HepG2 (cell line): ENCODE data around the gene CNIH3. TPM values are rescaled to one million over a fixed set of nuclear protein-coding genes. Genes with fewer than 3 reads are reported as not detected.

Experiments
- ATAC-seq: fragments of 200-7000 bp; cut with Tn5 transposase; 3 replicates; pipeline ENCODE4 v1.9.1; 2020; ENCODE audit warnings: mild to moderate bottlenecking, moderate library complexity
- BruUV-seq: library from RNA; stranded (reverse); fragments of 400-500 nt; replicated peaks from 2 replicates; lab custom pipeline; 2021; lab: Mats Ljungman, UMichigan
- CTCF ChIA-PET: fragments of 300-600 bp; formaldehyde crosslinking; extraction: SDS; loops from one replicate; lab custom pipeline; 2021; ENCODE audit warnings: low total read pairs, inconsistent platforms, low intra/inter-chr PET ratio; lab: Yijun Ruan, JAX
- POLR2A ChIA-PET: fragments of 350-600 bp; sonication (Branson Sonifier 250); formaldehyde crosslinking; loops from one replicate; lab custom pipeline; 2020; ENCODE audit warnings: antibody characterized with exemption, inconsistent platforms; lab: Yijun Ruan, JAX
- DNase-seq: peaks from one replicate; pipeline ENCODE4 v3.0.0-alpha.2; 2015; ENCODE audit warnings: low spot score
- FAIRE-seq: peaks from 3 replicates; lab custom pipeline; 2011; peaks lifted over from hg19 to GRCh38; lab: Jason Lieb, UNC
- H2AFZ ChIP-seq: one replicate; pipeline ENCODE4 v1.6.1; 2011; ENCODE audit warnings: low read length, inconsistent platforms
- H3K27ac ChIP-seq: fragments of 300-600 bp; 3 replicates; pipeline ENCODE4 v1.8.0; 2011; ENCODE audit warnings: mixed run types, mild to moderate bottlenecking, mixed read lengths, low read length, inconsistent platforms; ENCODE audit not compliant: insufficient read depth; ENCODE audit errors: extremely low read length
- H3K27me3 ChIP-seq, 2 experiments: fragments of 200-600 bp in 1 of 2; 2 replicates in 1 of 2; 3 replicates in 1 of 2; pipeline versions ENCODE4 v1.6.0 to v1.8.0; 2011; ENCODE audit warnings: low read length in 2 of 2, mild to moderate bottlenecking in 2 of 2, moderate library complexity in 2 of 2, inconsistent platforms in 1 of 2; ENCODE audit not compliant: insufficient read depth in 2 of 2, control insufficient read depth in 1 of 2
- H3K36me3 ChIP-seq, 2 experiments: fragments of 200-600 bp in 1 of 2; replicated peaks in 1 of 2; 2 replicates in 1 of 2; 3 replicates in 1 of 2; pipeline versions ENCODE4 v1.5.1 to v1.8.0; 2011; ENCODE audit warnings: low read length in 2 of 2, inconsistent platforms in 1 of 2; ENCODE audit not compliant: insufficient read depth in 2 of 2, control insufficient read depth in 1 of 2
- H3K4me1 ChIP-seq: 2 replicates; pipeline ENCODE4 v1.5.1; 2012; ENCODE audit warnings: low read length, inconsistent platforms; ENCODE audit not compliant: insufficient read depth
- H3K4me2 ChIP-seq: 2 replicates; pipeline ENCODE4 v1.6.0; 2011; ENCODE audit warnings: low read depth, low read length, inconsistent platforms
- H3K4me3 ChIP-seq, 3 experiments: fragments of 200-600 bp in 1 of 3; sonication (generic), shearing (Covaris generic) in 1 of 3; replicated peaks in 1 of 3; 2 replicates each; pipeline ENCODE4 v1.5.1; 2011 to 2016; ENCODE audit warnings: low read length in 3 of 3, inconsistent platforms in 2 of 3, low read depth in 2 of 3, mild to moderate bottlenecking in 2 of 3, control low read depth in 1 of 3, mixed read lengths in 1 of 3; ENCODE audit not compliant: insufficient read depth in 1 of 3
- H3K79me2 ChIP-seq: one replicate; pipeline ENCODE4 v1.6.1; 2011; ENCODE audit warnings: low read length, inconsistent platforms; ENCODE audit not compliant: insufficient read depth
- H3K9ac ChIP-seq: 2 replicates; pipeline ENCODE4 v1.6.0; 2011; ENCODE audit warnings: mild to moderate bottlenecking, low read depth, low read length, inconsistent platforms; ENCODE audit not compliant: insufficient read depth
- H3K9me3 ChIP-seq: 2 replicates; pipeline ENCODE4 v1.5.1; 2012; ENCODE audit warnings: mild to moderate bottlenecking, low read length
- H4K20me1 ChIP-seq: 2 replicates; pipeline ENCODE4 v1.6.0; 2011; ENCODE audit warnings: inconsistent platforms, mild to moderate bottlenecking, low read length, moderate library complexity; ENCODE audit not compliant: insufficient read depth
- HDAC1 ChIP-seq: sonication (generic); formaldehyde crosslinking; IDR thresholded peaks from 2 replicates; pipeline ENCODE4 v1.5.1; 2020; ENCODE audit warnings: mild to moderate bottlenecking, missing genetic modification reagents
- IKZF4 ChIP-seq: sonication (generic); formaldehyde crosslinking; IDR thresholded peaks from 2 replicates; pipeline ENCODE4 v1.5.1; 2020; ENCODE audit warnings: borderline replicate concordance, mild to moderate bottlenecking, low read depth, missing genetic modification reagents; ENCODE audit errors: not compliant biosample characterization
- IRF2 ChIP-seq: IDR thresholded peaks from 2 replicates; pipeline ENCODE4 v1.6.1; 2018; ENCODE audit warnings: missing genetic modification reagents, missing compliant biosample characterization
- ONECUT2 ChIP-seq: sonication (generic); formaldehyde crosslinking; IDR thresholded peaks from 2 replicates; pipeline ENCODE4 v1.4.0; 2020; ENCODE audit warnings: missing genetic modification reagents
- SIX4 ChIP-seq: sonication (generic); formaldehyde crosslinking; IDR thresholded peaks from 2 replicates; pipeline ENCODE4 v1.4.0; 2020; ENCODE audit warnings: missing genetic modification reagents
- ZNF619 ChIP-seq: sonication (generic); formaldehyde crosslinking; IDR thresholded peaks from 2 replicates; pipeline ENCODE4 v1.4.0; 2020; ENCODE audit warnings: mild to moderate bottlenecking, missing genetic modification reagents
- ZNF83 ChIP-seq: sonication (generic); formaldehyde crosslinking; IDR thresholded peaks from 2 replicates; pipeline ENCODE4 v1.4.0; 2020; ENCODE audit warnings: missing genetic modification reagents, mild to moderate bottlenecking, borderline replicate concordance
- WGBS: methylation state at CpG from one replicate; pipeline ENCODE4 v1.1.6; 2017; ENCODE audit warnings: low lambda C conversion rate; 5-methylcytosine and 5-hydroxymethylcytosine counted together
- in situ Hi-C: cut with HindIII; loops from 2 replicates; pipeline ENCODE4 v1.10.0; 2017; ENCODE audit warnings: low pct_unique_long_range_greater_than_20kb; ENCODE audit not compliant: extremely low pct_ligation_motif_present
- intact Hi-C: fragments of 100-400 bp; cut with micrococcal nuclease; formaldehyde crosslinking; loops from one replicate; pipeline ENCODE4 v1.10.0; 2022; ENCODE audit not compliant: unreplicated experiment
- polyA plus RNA-seq, 8 experiments: library from polyadenylated mRNA; depleted of rRNA in 3 of 8; stranded (reverse) in 7 of 8; unstranded in 1 of 8; fragments of >200 nt; fragmentation: Illumina TruSeq in 4 of 8; extraction: Trizol in 4 of 8; gene quantifications; 2 replicates each; pipeline versions ENCODE4 v1.2.1 to v1.2.3, GENCODE V29; 2011 to 2016; ENCODE audit warnings: low read depth in 4 of 8, missing spikeins in 1 of 8, mixed read lengths in 1 of 8; ENCODE audit not compliant: insufficient read depth in 1 of 8
- total RNA-seq, 5 experiments: library from RNA; depleted of rRNA; stranded (reverse); fragments of >200 nt; fragmentation: Illumina TruSeq; extraction: Trizol; gene quantifications; 2 replicates each; pipeline ENCODE4 v1.2.3, GENCODE V29; 2016; ENCODE audit warnings: low read depth in 1 of 5
- TF ChIP-seq, protein P1 (sequence below): sonication (generic); formaldehyde crosslinking; IDR thresholded peaks from 2 replicates; pipeline ENCODE4 v1.4.0; 2020; ENCODE audit warnings: missing genetic modification reagents
- TF ChIP-seq, protein P2 (sequence below): sonication (generic); formaldehyde crosslinking; IDR thresholded peaks from 2 replicates; pipeline ENCODE4; 2020; ENCODE audit warnings: missing genetic modification reagents, mild to moderate bottlenecking, borderline replicate concordance

The CNIH3 gene
- total and polyA plus RNA-seq, 2 of the 13 experiments (the other 11 are each of a cell fraction or from before 2014, with no cell fraction given), result 0.36 to 1.1 TPM

DNA sequence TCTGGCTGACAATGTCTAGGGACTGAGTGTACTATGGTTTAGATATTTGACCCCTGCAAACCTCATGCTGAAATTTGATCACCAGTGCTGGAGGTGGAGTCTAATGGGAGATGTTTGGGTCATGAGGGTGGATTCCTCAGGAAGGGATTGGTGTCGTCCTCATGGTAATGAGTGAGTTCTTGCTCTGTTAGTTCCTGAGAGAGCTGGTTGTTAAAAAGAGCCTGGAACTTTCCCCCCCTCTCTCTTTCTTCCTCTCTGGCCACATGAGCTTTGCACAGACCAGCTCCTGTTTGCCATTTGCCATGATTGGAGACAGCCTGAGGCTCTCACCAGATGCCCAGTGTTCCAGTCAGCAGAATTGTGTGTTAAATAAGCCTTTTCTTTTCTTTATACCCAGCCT, 36.6 kb upstream of the CNIH3 start:
- Histone ChIP-seq H3K4me1 (no peaks in the 10 kb centered on the region), H3K9me3 (no peaks in the 10 kb centered on the region), H3K9ac (no peak overlapping the region), H3K4me3 (no peak overlapping the region)
- no TSS peak for BruUV-seq
- ATAC-seq, result no peak
- TF ChIP-seq SIX4 (CRISPR knock-in tag) (no peak), IKZF4 (CRISPR knock-in tag) (no peak), ONECUT2 (CRISPR knock-in tag) (no peak), HDAC1 (CRISPR knock-in tag) (no peak), ZNF619 (CRISPR knock-in tag) (no peak), ZNF83 (CRISPR knock-in tag) (no peak), IRF2 (CRISPR knock-in tag) (no peak)
- TF ChIP-seq, protein P1, sequence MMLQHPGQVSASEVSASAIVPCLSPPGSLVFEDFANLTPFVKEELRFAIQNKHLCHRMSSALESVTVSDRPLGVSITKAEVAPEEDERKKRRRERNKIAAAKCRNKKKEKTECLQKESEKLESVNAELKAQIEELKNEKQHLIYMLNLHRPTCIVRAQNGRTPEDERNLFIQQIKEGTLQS (CRISPR knock-in tag), result no peak
- TF ChIP-seq, protein P2, sequence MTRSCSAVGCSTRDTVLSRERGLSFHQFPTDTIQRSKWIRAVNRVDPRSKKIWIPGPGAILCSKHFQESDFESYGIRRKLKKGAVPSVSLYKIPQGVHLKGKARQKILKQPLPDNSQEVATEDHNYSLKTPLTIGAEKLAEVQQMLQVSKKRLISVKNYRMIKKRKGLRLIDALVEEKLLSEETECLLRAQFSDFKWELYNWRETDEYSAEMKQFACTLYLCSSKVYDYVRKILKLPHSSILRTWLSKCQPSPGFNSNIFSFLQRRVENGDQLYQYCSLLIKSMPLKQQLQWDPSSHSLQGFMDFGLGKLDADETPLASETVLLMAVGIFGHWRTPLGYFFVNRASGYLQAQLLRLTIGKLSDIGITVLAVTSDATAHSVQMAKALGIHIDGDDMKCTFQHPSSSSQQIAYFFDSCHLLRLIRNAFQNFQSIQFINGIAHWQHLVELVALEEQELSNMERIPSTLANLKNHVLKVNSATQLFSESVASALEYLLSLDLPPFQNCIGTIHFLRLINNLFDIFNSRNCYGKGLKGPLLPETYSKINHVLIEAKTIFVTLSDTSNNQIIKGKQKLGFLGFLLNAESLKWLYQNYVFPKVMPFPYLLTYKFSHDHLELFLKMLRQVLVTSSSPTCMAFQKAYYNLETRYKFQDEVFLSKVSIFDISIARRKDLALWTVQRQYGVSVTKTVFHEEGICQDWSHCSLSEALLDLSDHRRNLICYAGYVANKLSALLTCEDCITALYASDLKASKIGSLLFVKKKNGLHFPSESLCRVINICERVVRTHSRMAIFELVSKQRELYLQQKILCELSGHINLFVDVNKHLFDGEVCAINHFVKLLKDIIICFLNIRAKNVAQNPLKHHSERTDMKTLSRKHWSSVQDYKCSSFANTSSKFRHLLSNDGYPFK, result no peak
- TF ChIP-seq, all 625 proteins: peak for 0
- H4K20me1 ChIP-seq, result no peaks in the 10 kb centered on the region
- 20% methylated on average over 1 of the region's 1 CpG for WGBS
- intact Hi-C loops, result no loop called here
- H3K4me2 ChIP-seq, result no peak overlapping the region
- CTCF ChIA-PET, result no interaction called here
- in situ Hi-C loops, result no loop called here
- DNase-seq (no peak), FAIRE-seq (no peak)
- H3K79me2 ChIP-seq, result no peaks in the 10 kb centered on the region
- H3K27ac ChIP-seq, result no peak overlapping the region
- H2AFZ ChIP-seq, result no peak overlapping the region
- no peaks in the 10 kb centered on the region; a peak in 1 of 5 replicates for H3K27me3 ChIP-seq
- no peaks in the 10 kb centered on the region for H3K36me3 ChIP-seq
- POLR2A ChIA-PET, result no interaction called here
